Motor neuron (in vitro differentiated cells): ENCODE results near the gene FTO. TPM values are rescaled to one million over a fixed set of nuclear protein-coding genes. Genes with fewer than 3 reads are reported as not detected.
A peak's percentile ranks its signal among the peaks of the same experiment; 100 is the strongest.
"Not testable (repeated sequence)": the region's sequence is repeated elsewhere in the genome, so short reads cannot be mapped to it uniquely, and the experiment has no call there.

ENCODE experiments used
- ATAC-seq, 8 experiments: fragments of 200-7000 bp; cut with Tn5 transposase; replicated peaks in 6 of 8; 2 replicates each; pipeline ENCODE4 v1.8.0; 2021; ENCODE audit warnings: mild to moderate bottlenecking in 8 of 8, moderate library complexity in 8 of 8
- H3K27ac ChIP-seq, 2 donors: fragments of 250-450 bp; sonication (Bioruptor Pico); 2 replicates each; pipeline ENCODE4 v1.9.0; 2021; ENCODE audit warnings: antibody characterized with exemption in 2 of 2, mild to moderate bottlenecking in 2 of 2, moderate library complexity in 1 of 2
- H3K4me1 ChIP-seq, 2 donors: fragments of 250-450 bp; sonication (Bioruptor Pico); replicated peaks in 1 of 2; 2 replicates each; pipeline ENCODE4 v1.6.1; 2021; ENCODE audit warnings: antibody characterized with exemption in 2 of 2, mild to moderate bottlenecking in 2 of 2, moderate library complexity in 1 of 2
- H3K4me3 ChIP-seq, 5 donors: fragments of 250-450 bp; sonication (Bioruptor Pico); 2 replicates each; pipeline ENCODE4 v1.9.0; 2021; ENCODE audit warnings: antibody characterized with exemption in 5 of 5, mild to moderate bottlenecking in 5 of 5, moderate library complexity in 4 of 5
- WGBS, 10 experiments: fragments of 450-650 bp; shearing (Covaris generic); methylation state at CpG; one replicate each; pipeline ENCODE4 v1.0.0; 2022; 5-methylcytosine and 5-hydroxymethylcytosine counted together
- in situ Hi-C, 9 experiments: fragments of 400-800 bp; cut with MboI; loops; one replicate each; pipeline ENCODE4 v1.15.0; 2021; ENCODE audit warnings: low sequenced_read_pairs in 9 of 9, low pct_unique_long_range_greater_than_20kb in 2 of 9; ENCODE audit not compliant: unreplicated experiment in 9 of 9
- total RNA-seq, 8 experiments: library from RNA; unstranded; fragments of 300-600 nt; gene quantifications; 2 replicates each; pipeline versions ENCODE4 v1.2.3 to v1.2.4, GENCODE V29; 2022

Gene FTO
- total RNA-seq, 8 experiments from 2014 or later: 73.8 to 143 (median 112) TPM

DNA sequence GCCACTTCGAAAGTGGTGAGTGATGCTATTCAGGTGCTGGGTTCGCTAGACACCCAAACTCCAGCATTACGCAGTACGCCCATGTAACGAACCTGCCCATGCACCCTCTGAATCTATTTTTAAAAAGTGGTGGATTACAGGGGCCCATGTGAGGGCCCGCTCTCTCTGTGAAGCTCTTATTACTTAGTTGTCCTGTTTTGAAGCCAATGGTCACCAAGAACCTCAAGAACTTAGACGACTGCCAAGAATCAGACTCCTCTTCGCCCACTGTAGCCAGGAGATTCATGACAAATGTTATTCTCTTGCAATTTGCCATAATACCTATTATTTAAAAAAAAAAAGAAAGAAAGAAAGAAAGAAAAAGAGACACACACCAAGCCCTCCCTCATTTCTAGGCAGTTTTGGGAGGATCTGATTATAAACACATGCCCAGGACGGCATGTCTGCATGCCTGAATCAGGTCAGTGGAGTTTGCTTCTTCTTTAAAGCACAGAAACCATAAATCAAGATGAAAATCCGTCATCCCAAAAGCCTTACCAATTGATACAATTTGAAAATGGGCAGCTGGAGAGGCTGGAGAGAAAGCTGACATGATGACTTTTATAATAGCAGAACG is 474.0 kb downstream of the FTO start:
- 8 to 100% (median 74%) methylated on average over 2 to 11 of the region's 11 CpGs for WGBS, 10 experiments
- no peak for ATAC-seq
- Histone ChIP-seq H3K4me1 (peaks cover 52 to 56% of the 10 kb centered on the region in 2 donors), H3K27ac (no peak overlapping the region), H3K4me3 (no peak overlapping the region)
- in situ Hi-C loops: no loop called here

DNA sequence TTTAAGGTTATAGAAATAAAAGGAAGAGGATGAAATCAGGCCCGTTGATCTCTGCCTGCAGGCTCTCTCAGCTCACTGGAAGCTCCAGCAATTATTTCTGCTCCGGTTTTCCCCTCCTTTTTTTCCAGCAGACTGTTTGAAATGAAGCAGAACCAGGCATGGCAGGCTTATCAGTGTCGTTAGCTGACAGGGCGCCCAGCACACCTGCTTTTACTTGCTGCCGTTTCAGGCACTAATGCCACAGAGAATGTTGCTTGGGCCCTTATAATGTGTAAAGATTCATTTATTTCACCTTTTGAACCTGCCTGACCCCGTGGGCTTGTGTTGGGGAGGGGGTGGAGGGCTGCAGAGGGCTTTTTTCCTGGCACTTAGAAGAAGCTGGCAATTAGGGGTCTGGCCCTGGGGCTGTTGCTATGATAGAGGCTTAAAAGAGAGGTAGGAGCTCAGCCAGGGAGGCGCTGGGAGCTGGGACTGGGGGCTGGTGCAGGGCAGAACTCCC is 474.6 kb downstream of the FTO start:
- ATAC-seq: peak in 5 of 8 experiments; percentile 20 to 46 (median 29)
- in situ Hi-C loops: no loop called here
- H3K4me1 ChIP-seq: peaks cover 47 to 54% of the 10 kb centered on the region in 2 donors
- 10 to 80% (median 33%) methylated on average over 1 to 5 of the region's 7 CpGs; no CpG with 5 or more reads in 1 of the 10 experiments for WGBS, 10 experiments
- H3K27ac ChIP-seq: peak overlapping the region in 1 of 2 donors; percentile 16
- no peak overlapping the region for H3K4me3 ChIP-seq

DNA sequence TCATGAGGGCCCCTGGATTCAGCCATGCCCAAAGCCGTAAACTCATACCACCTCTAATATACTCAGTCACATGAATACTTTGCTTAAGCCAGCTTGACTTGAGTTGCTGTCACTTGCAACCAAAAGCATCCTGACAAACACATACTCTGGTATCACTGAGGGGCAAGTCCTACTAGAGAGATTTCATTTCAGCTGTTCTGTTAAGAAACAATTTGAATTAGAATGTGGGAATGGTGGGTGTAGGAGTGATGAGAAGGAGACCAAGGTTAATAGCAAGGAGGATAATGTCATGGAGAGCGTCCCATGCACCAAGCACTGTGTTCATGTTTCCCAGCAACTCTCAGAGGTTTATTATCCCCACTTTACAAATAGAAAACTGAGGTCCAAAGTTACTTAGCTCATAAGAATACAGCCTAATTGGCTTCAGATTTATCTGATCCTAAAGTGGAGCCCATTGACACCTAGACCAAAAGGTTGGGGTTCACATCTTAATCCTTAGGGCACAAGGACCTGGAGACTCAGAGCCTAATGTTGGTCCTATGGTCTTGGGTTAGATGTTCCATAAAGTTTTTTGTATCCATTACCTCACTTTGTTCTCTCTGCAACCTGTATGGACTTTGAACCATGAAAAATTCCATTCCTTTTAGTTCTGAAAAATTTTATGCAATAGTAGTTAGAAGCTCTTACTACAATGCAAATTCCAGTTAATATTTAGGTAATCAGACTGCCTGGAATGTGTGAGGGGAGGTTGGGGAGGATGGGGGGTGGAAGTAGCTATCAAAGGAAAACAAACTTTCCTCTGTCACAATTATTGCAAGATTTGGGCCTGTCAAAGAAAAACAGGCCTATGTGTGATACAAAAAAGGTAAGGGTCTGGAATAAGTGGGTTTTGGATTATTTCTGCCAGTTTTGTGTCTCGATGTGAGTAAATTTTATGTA is 476.7 kb downstream of the FTO start:
- in situ Hi-C loops: no loop called here
- ATAC-seq: no peak
- H3K4me1 ChIP-seq: peaks cover 25 to 35% of the 10 kb centered on the region in 2 donors

DNA sequence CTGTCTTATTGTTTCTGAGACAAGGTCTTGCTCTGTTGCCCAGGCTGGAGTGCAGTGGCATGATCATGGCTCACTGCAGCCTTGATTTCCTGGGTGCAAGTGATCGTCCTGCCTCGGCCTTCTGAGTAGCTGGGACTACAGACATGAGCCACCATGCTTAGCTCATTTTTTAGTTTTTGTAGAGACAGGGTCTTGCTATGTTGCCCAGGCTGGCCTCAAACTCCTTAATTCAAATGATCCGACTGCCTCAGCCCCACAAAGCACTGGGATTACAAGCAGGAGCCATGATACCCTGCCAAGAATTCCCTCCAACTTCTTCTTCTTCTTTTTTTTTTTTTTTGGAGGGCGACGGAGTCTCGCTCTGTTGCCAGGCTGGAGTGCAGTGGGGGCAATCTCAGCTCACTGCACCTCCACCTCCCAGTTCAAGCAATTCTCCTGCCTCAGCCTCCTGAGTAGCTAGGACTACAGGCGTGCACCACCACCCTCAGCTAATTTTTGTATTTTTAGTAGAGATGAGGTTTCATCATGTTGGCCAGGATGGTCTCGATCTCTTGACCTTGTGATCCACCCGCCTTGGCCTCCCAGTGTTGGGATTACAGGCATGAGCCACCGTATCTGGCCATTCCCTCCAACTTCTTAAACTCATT is 477.9 kb downstream of the FTO start:
- in situ Hi-C loops, H3K27ac ChIP-seq, H3K4me3 ChIP-seq, ATAC-seq: not testable (repeated sequence)
- peaks cover 14 to 23% of the 10 kb centered on the region in 2 donors for H3K4me1 ChIP-seq
- WGBS, 10 experiments: 47 to 100% (median 80%) methylated on average over 1 to 8 of the region's 10 CpGs; no CpG with 5 or more reads in 1 of the 10 experiments

More for the DNA sequence above, 476.7 kb downstream of the FTO start:
- H3K27ac ChIP-seq: no peak overlapping the region
- H3K4me3 ChIP-seq: no peak overlapping the region
- 56 to 100% (median 83%) methylated on average over 1 to 3 of the region's 3 CpGs; no CpG with 5 or more reads in 1 of the 10 experiments for WGBS, 10 experiments

DNA sequence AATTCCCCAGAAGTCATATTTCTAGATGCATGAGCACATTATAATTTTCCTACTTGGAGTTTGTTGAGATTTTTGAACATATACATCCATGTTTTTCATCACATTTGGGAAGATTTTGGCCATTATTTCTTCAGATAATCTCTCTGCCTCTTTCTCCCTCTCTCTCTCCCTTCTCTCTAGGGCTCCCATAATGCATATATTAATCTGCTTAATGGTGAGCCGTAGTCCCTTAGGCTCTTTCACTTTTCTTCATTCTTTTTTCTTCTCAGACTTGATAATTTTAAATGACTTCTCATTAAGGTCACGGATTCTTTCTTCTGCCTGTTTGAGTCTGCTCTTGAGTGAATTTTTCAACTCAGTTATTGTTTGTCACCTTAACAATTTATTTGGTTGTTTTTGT is 481.1 kb downstream of the FTO start:
- Histone ChIP-seq H3K27ac (no peak overlapping the region), H3K4me3 (no peak overlapping the region), H3K4me1 (peaks cover 0 to 6% of the 10 kb centered on the region in 2 donors)
- no peak for ATAC-seq
- in situ Hi-C loops: no loop called here
- WGBS, 10 experiments: 43 to 100% (median 91%) methylated on average over 1 to 2 of the region's 2 CpGs

DNA sequence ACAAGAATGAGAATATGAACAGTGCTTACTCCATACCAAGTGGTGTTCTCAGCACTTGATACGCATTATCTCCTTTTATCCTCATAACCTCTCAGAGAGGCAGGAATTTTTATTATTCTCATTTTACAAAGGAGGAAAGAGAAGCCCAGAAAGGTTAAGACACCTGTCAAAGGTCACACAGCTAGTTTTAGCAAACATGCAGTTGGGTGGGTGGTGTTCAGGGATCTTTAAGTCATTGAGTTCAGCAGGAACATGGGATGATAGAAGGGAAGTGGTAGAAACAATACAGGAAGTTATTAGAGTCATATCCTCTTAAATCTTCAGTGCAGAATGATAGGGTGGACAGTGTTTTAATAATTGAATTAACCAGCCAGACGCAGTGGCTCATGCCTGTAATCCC is 487.2 kb downstream of the FTO start:
- Histone ChIP-seq H3K4me1 (peaks cover 0 to 2% of the 10 kb centered on the region in 2 donors), H3K4me3 (no peak overlapping the region), H3K27ac (no peak overlapping the region)
- ATAC-seq: no peak
- in situ Hi-C loops: no loop called here
- 71 to 100% (median 89%) methylated on average over 1 to 2 of the region's 2 CpGs; no CpG with 5 or more reads in 1 of the 10 experiments for WGBS, 10 experiments

DNA sequence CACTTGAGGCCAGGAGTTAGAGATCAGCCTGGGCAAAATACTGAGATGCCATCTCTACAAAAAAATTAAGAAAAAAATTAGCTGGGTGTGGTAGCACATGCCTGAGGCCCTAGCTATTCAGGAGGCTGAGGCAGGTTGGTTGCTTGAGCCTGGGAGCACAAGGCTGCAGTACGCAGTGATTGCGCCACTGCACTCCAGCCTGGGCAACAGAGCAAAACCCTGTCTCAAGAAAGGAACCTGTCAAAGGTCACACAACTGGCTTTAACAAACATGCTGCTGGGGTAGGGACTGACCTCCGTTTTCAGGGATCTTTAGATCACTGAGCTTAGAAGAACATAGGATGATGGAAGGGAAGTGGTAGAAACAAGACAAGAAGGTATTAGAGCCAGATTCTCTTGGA is 487.6 kb downstream of the FTO start:
- WGBS, 10 experiments: 17 to 100% (median 72%) methylated on average over 1 to 3 of the region's 3 CpGs; no CpG with 5 or more reads in 3 of the 10 experiments
- Histone ChIP-seq H3K4me3 (no peak overlapping the region), H3K4me1 (peaks cover 0 to 2% of the 10 kb centered on the region in 2 donors), H3K27ac (no peak overlapping the region)
- in situ Hi-C loops: no loop called here
- ATAC-seq: no peak

DNA sequence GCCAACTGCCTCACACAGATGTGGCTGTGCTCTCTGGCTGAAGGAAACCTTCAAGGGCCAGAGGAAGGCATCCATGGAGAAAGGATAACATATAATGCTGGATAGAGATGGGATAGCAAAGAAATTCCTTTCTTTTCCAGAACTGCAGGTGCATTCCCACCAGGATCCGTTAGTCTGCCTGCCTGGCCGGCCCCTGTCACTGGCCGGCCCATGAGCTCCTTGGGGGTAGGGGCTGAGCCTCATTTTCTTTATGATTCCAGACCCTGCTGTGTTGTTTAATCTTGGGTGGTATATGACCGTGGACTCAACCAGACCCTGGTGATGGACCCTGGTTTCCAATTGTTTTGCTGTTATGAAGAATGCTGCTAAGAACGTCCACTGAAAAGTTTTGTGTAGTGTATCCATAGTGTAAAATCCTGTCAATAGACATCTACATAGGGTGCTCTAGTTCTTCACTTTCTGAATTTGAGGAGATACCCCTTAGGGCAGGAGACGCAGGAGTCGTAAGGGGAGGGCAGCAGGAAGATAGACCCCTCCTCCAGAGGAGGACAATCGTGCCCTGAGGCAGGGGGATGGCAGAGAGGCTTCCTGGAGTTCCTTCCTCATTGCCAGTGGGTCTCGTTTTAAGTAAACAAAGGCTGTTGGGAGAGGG is 489.2 kb downstream of the FTO start:
- Histone ChIP-seq H3K4me3 (no peak overlapping the region), H3K4me1 (peaks cover 0 to 2% of the 10 kb centered on the region in 2 donors), H3K27ac (no peak overlapping the region)
- no peak for ATAC-seq
- in situ Hi-C loops: no loop called here
- WGBS, 10 experiments: 10 to 100% (median 74%) methylated on average over 1 to 6 of the region's 9 CpGs; no CpG with 5 or more reads in 2 of the 10 experiments

DNA sequence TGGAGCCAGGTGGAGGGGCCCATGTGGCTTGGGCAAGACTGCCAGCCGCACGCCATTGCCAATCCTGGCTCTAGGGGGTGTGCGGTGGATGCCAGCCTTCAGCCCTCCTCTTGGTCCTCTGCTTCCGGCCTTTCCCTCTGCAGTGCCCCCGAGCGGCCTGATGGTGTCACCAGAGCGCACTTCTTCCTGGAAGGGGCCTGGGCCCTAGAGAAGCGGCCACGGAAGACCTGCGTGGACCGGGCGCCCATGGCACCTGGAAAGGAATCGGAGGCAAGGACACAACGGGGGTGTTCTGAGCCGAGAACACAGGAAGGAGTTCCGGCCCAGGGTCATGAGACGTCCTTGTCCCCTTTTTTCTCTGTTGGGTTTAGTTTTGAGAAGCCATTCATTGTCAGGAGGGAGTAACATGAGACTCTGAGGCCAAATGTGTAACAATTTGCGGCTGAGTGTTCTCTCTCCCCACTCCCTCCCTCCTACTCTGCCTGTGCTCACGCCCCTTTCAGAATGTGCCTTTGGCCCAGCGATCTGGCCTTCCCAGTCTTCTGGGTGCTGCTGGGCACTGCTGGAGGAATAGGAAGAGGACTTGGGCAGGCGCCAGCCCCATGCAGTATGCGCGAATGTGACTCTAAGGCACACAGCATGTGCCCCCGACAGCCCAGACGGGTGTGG is 489.8 kb downstream of the FTO start:
- Histone ChIP-seq H3K4me3 (no peak overlapping the region), H3K27ac (no peak overlapping the region), H3K4me1 (peaks cover 0 to 4% of the 10 kb centered on the region in 2 donors)
- ATAC-seq: peak; percentile 45 to 93 (median 61)
- in situ Hi-C loops: no loop called here
- 0 to 67% (median 37%) methylated on average over 1 to 9 of the region's 25 CpGs; no CpG with 5 or more reads in 4 of the 10 experiments for WGBS, 10 experiments

DNA sequence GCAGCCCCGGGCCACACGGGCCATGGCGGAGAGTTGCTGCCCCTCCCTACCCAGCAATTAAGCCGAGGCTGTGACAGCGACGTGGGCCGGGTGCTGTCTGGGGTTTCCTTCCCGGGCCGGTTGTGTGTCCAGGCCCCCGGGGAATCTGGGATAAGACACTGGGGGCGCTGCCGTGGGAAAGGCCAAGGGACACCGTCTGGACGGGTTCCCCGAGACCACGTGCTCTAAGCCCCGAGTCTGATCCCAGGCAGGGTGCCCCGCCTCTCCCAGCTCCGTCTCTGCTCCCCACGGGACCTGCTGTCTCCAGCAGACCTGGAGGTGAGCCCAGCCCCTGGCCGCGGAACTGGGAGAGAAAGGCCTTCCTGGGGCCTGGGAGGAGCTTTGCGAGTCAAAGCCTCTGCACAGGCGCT is 490.4 kb downstream of the FTO start:
- Histone ChIP-seq H3K27ac (no peak overlapping the region), H3K4me1 (peaks cover 0 to 9% of the 10 kb centered on the region in 2 donors), H3K4me3 (no peak overlapping the region)
- WGBS, 10 experiments: 65 to 90% (median 80%) methylated on average over 1 to 5 of the region's 24 CpGs; no CpG with 5 or more reads in 6 of the 10 experiments
- in situ Hi-C loops: no loop called here
- peak in 5 of 8 experiments; percentile 22 to 53 (median 34) for ATAC-seq

DNA sequence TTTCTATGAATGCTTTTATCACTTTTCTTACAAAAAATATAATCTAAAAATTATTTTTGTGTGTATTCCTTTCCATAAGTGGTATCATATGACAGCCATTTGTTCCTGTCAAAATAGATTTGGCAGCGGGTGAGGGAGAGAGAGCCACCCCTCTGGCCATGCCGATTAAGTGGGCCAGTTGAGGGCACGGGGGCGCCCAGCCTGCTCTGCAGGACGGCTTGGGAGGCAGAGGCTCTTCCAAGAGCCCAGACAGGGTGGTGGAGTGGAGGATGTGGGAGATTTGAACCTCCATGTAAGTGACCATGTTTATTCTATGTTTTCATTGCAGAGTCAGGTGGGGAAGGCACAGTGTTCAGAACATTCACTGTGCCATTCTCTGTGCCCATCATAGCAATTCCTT is 493.8 kb downstream of the FTO start:
- ATAC-seq: no peak
- 45 to 90% (median 83%) methylated on average over 2 to 5 of the region's 5 CpGs; no CpG with 5 or more reads in 5 of the 10 experiments for WGBS, 10 experiments
- H3K4me3 ChIP-seq: no peak overlapping the region
- no peak overlapping the region for H3K27ac ChIP-seq
- in situ Hi-C loops: no loop called here
- peaks cover 10 to 19% of the 10 kb centered on the region in 2 donors for H3K4me1 ChIP-seq
